H1 (cell line): ENCODE data around the gene SFXN2. TPM values are rescaled to one million over a fixed set of nuclear protein-coding genes. Genes with fewer than 3 reads are reported as not detected.

Experiments
- CTCF ChIA-PET: fragments of 300-600 bp; sonication (Branson Sonifier 250); formaldehyde crosslinking; loops from one replicate; lab custom pipeline; 2021; ENCODE audit not compliant: partially characterized antibody; lab: Charles Lee
- POLR2A ChIA-PET: fragments of 300-600 bp; sonication (Branson Sonifier 250); formaldehyde crosslinking; loops from one replicate; lab custom pipeline; 2021; ENCODE audit warnings: inconsistent platforms; ENCODE audit not compliant: partially characterized antibody; lab: Charles Lee
- DNase-seq, 2 experiments: peaks; one replicate each; pipeline versions ENCODE4 v3.0.0 to v3.0.0-alpha.2; 2010 to 2022; ENCODE audit warnings: low spot score in 2 of 2, low read depth in 1 of 2, mixed read lengths in 1 of 2
- FAIRE-seq: peaks from 2 replicates; lab custom pipeline; 2011; peaks lifted over from hg19 to GRCh38; lab: Jason Lieb, UNC
- H2AFZ ChIP-seq: 2 replicates; pipeline ENCODE4 v1.8.1; 2012; ENCODE audit warnings: low read length, inconsistent platforms
- H2AK5ac ChIP-seq: 2 replicates; pipeline ENCODE4 v1.6.1; 2013; ENCODE audit warnings: low read depth, low read length
- H2BK120ac ChIP-seq: replicated peaks from 2 replicates; pipeline ENCODE3; 2013; ENCODE audit warnings: low read depth, low read length, inconsistent platforms
- H2BK12ac ChIP-seq: 2 replicates; pipeline ENCODE4 v1.6.1; 2013; ENCODE audit warnings: low read depth, low read length
- H2BK15ac ChIP-seq: 2 replicates; pipeline ENCODE4 v1.6.1; 2013; ENCODE audit warnings: low read length
- H2BK20ac ChIP-seq: 2 replicates; pipeline ENCODE4 v1.6.1; 2013; ENCODE audit warnings: low read length
- H2BK5ac ChIP-seq: 2 replicates; pipeline ENCODE4 v1.6.1; 2013; ENCODE audit warnings: low read depth, low read length
- H3K14ac ChIP-seq: 2 replicates; pipeline ENCODE4 v1.6.1; 2013; ENCODE audit warnings: inconsistent platforms; ENCODE audit not compliant: insufficient read length
- H3K18ac ChIP-seq: 2 replicates; pipeline ENCODE4 v1.6.1; 2013; ENCODE audit warnings: low read length; ENCODE audit errors: extremely low read depth
- H3K23ac ChIP-seq: 2 replicates; pipeline ENCODE4 v1.6.1; 2013; ENCODE audit warnings: inconsistent platforms; ENCODE audit not compliant: insufficient read length
- H3K23me2 ChIP-seq: 2 replicates; pipeline ENCODE4 v1.6.1; 2013; ENCODE audit warnings: low read depth, low read length
- H3K27ac ChIP-seq: 2 replicates; pipeline ENCODE4 v1.6.1; 2011; ENCODE audit warnings: low read depth, low read length, inconsistent platforms
- H3K27me3 ChIP-seq, 4 experiments: replicated peaks in 1 of 4; 1 replicate in 1 of 4; 2 replicates in 3 of 4; pipeline versions ENCODE4 v1.6.1 to v1.8.1; 2011 to 2013; ENCODE audit warnings: low read length in 3 of 4, mild to moderate bottlenecking in 3 of 4, inconsistent platforms in 2 of 4, mixed read lengths in 2 of 4, moderate library complexity in 1 of 4; ENCODE audit not compliant: control insufficient read depth in 3 of 4, insufficient read depth in 3 of 4; ENCODE audit errors: extremely low read depth in 1 of 4
- H3K36me3 ChIP-seq, 4 experiments: 2 replicates each; pipeline versions ENCODE4 v1.6.1 to v1.8.1; 2011 to 2013; ENCODE audit warnings: mild to moderate bottlenecking in 4 of 4, low read length in 3 of 4, moderate library complexity in 2 of 4, control low read depth in 1 of 4, inconsistent platforms in 1 of 4; ENCODE audit not compliant: insufficient read depth in 4 of 4, control insufficient read depth in 2 of 4
- H3K4ac ChIP-seq: replicated peaks from 2 replicates; pipeline ENCODE3; 2013; ENCODE audit warnings: low read length, low read depth, mixed read lengths, inconsistent platforms; ENCODE audit not compliant: insufficient read length
- H3K4me1 ChIP-seq, 4 experiments: replicated peaks in 1 of 4; 1 replicate in 1 of 4; 2 replicates in 3 of 4; pipeline versions ENCODE4 v1.6.1 to v1.8.1; 2011 to 2013; ENCODE audit warnings: low read length in 3 of 4, inconsistent platforms in 2 of 4, mixed read lengths in 1 of 4; ENCODE audit not compliant: insufficient read depth in 4 of 4, control insufficient read depth in 3 of 4
- H3K4me2 ChIP-seq, 2 experiments: 2 replicates each; pipeline versions ENCODE4 v1.6.1 to v1.8.1; 2011 to 2013; ENCODE audit warnings: low read depth in 2 of 2, low read length in 2 of 2, control low read depth in 1 of 2, inconsistent platforms in 1 of 2, mild to moderate bottlenecking in 1 of 2; ENCODE audit not compliant: insufficient read depth in 1 of 2
- H3K4me3 ChIP-seq, 4 experiments: fragments of 200-600, 300-600 bp in 1 of 4; sonication (generic), shearing (Covaris generic), sonication (Bioruptor Twin) in 1 of 4; 2 replicates each; pipeline versions ENCODE4 v1.5.1 to v1.8.1; 2011 to 2016; ENCODE audit warnings: low read length in 4 of 4, low read depth in 3 of 4, control low read depth in 2 of 4, inconsistent platforms in 2 of 4, mild to moderate bottlenecking in 2 of 4, mixed read lengths in 1 of 4, moderate library complexity in 1 of 4; ENCODE audit not compliant: insufficient read depth in 2 of 4; ENCODE audit errors: extremely low read depth in 1 of 4
- H3K56ac ChIP-seq: replicated peaks from 2 replicates; pipeline ENCODE3; 2013; ENCODE audit warnings: low read depth, mild to moderate bottlenecking, mixed read lengths, low read length, inconsistent platforms; ENCODE audit not compliant: insufficient read length
- H3K79me1 ChIP-seq: 2 replicates; pipeline ENCODE4 v1.6.1; 2013; ENCODE audit warnings: low read depth, low read length, control low read depth
- H3K79me2 ChIP-seq, 2 experiments: 2 replicates each; pipeline versions ENCODE4 v1.6.1 to v1.8.1; 2012 to 2013; ENCODE audit warnings: low read length in 2 of 2, mild to moderate bottlenecking in 2 of 2, inconsistent platforms in 1 of 2; ENCODE audit not compliant: insufficient read depth in 2 of 2, control insufficient read depth in 1 of 2
- H3K9ac ChIP-seq, 4 experiments: replicated peaks in 1 of 4; 1 replicate in 1 of 4; 2 replicates in 3 of 4; pipeline versions ENCODE4 v1.6.1 to v1.8.1; 2011 to 2013; ENCODE audit warnings: low read depth in 3 of 4, low read length in 3 of 4, control low read depth in 2 of 4, mild to moderate bottlenecking in 2 of 4, moderate library complexity in 2 of 4, inconsistent platforms in 1 of 4; ENCODE audit errors: extremely low read depth in 1 of 4
- H3K9me3 ChIP-seq, 2 experiments: 2 replicates each; pipeline versions ENCODE4 v1.6.1 to v1.8.1; 2012 to 2013; ENCODE audit warnings: mild to moderate bottlenecking in 2 of 2, moderate library complexity in 2 of 2, control low read depth in 1 of 2, inconsistent platforms in 1 of 2, low read depth in 1 of 2, low read length in 1 of 2, mixed read lengths in 1 of 2; ENCODE audit not compliant: insufficient read depth in 2 of 2
- H4K20me1 ChIP-seq, 2 experiments: replicated peaks in 1 of 2; 2 replicates each; pipeline versions ENCODE3 to v1.8.1; 2011 to 2013; ENCODE audit warnings: inconsistent platforms in 2 of 2, low read length in 2 of 2, mild to moderate bottlenecking in 1 of 2; ENCODE audit not compliant: insufficient read depth in 2 of 2, control insufficient read depth in 1 of 2
- H4K5ac ChIP-seq: 2 replicates; pipeline ENCODE4 v1.6.1; 2013; ENCODE audit warnings: low read length, low read depth, mixed read lengths, inconsistent platforms; ENCODE audit not compliant: insufficient read length
- H4K8ac ChIP-seq: 2 replicates; pipeline ENCODE4 v1.8.0; 2013; ENCODE audit warnings: mild to moderate bottlenecking, moderate library complexity, low read length, inconsistent platforms; ENCODE audit not compliant: insufficient read depth; ENCODE audit errors: extremely low read depth
- H4K91ac ChIP-seq: replicated peaks from 2 replicates; pipeline ENCODE3; 2013; ENCODE audit warnings: low read length, mixed read lengths, inconsistent platforms; ENCODE audit not compliant: insufficient read length
- CBX5 ChIP-seq: fragments of 300-800, 300-1000 bp; sonication (generic); IDR thresholded peaks from 2 replicates; pipeline ENCODE4 v1.7.1; 2016; ENCODE audit warnings: antibody characterized with exemption, low read length, low read depth
- CEBPB ChIP-seq: IDR thresholded peaks from 2 replicates; pipeline ENCODE4 v1.6.1; 2012; ENCODE audit warnings: low read depth, low read length
- SIN3A ChIP-seq, 2 experiments: IDR thresholded peaks in 1 of 2; conservative IDR thresholded peaks in 1 of 2; 2 replicates each; pipeline ENCODE4 v1.6.1; 2011 to 2012; ENCODE audit warnings: low read length in 2 of 2, improper control_type of control experiment in 1 of 2, low read depth in 1 of 2, mild to moderate bottlenecking in 1 of 2
- TAF1 ChIP-seq: IDR thresholded peaks from 2 replicates; pipeline ENCODE4 v1.6.1; 2011; ENCODE audit warnings: mild to moderate bottlenecking, low read depth, low read length
- WGBS, 2 experiments: shearing (Covaris generic) in 1 of 2; methylation state at CpG; one replicate each; pipeline versions ENCODE4 v1.1.6 to v1.1.7; 2013 to 2015; ENCODE audit warnings: low lambda C conversion rate in 2 of 2, mixed read lengths in 2 of 2, inconsistent platforms in 1 of 2, low coverage in 1 of 2, missing lambda C conversion rate in 1 of 2; ENCODE audit not compliant: insufficient replicate concordance in 2 of 2, insufficient coverage in 1 of 2, insufficient read length in 1 of 2; ENCODE audit errors: extremely low coverage in 1 of 2, missing lambda C conversion rate in 1 of 2; 5-methylcytosine and 5-hydroxymethylcytosine counted together
- polyA plus RNA-seq, 7 experiments: library from polyadenylated mRNA; depleted of rRNA in 3 of 7; stranded (reverse) in 5 of 7; unstranded in 2 of 7; fragments of >200 nt in 5 of 7; fragments of 200-250 nt in 2 of 7; gene quantifications; 1 replicate in 5 of 7; 2 replicates in 1 of 7; 4 replicates in 1 of 7; pipeline versions ENCODE4 v1.2.1 to v1.2.3, GENCODE V29; 2011 to 2013; ENCODE audit warnings: missing spikeins in 2 of 7, mixed read lengths in 2 of 7
- total RNA-seq: library from RNA; stranded (reverse); fragmentation: NEBNext Ultra II Directional; extraction: Animal tissue kit (Norgen Biotek cat#: 25700); gene quantifications from 2 replicates; pipeline ENCODE4 v1.2.1, GENCODE V29; 2021

Gene SFXN2
- total and polyA plus RNA-seq, 2 of the 8 experiments (the other 6 are each of a cell fraction or from before 2014, with no cell fraction given), result 20.5 to 23.5 TPM

GRCh38 chr10:102770108-102770482, 55.7 kb downstream of the SFXN2 start:
- no peak overlapping the region for H3K27ac ChIP-seq
- no peak for FAIRE-seq
- H2BK5ac ChIP-seq, result no peak overlapping the region
- 91% methylated on average over 3 of the region's 3 CpGs; no CpG with 5 or more reads in 1 of the 2 experiments for WGBS, 2 experiments
- H4K20me1 ChIP-seq, result no peaks in the 10 kb centered on the region
- no peak for DNase-seq
- H3K56ac ChIP-seq, result no peak overlapping the region
- H3K4me2 ChIP-seq, result no peak overlapping the region
- no peak overlapping the region for H4K5ac ChIP-seq
- no peak overlapping the region for H2AK5ac ChIP-seq
- H2BK12ac ChIP-seq, result no peak overlapping the region
- H3K79me2 ChIP-seq, result no peaks in the 10 kb centered on the region
- H3K79me1 ChIP-seq, result peaks cover 3% of the 10 kb centered on the region
- no peaks in the 10 kb centered on the region for H3K36me3 ChIP-seq
- no peaks in the 10 kb centered on the region; a peak in 1 of 7 replicates for H3K27me3 ChIP-seq
- ChIA-PET CTCF (interaction anchor here (2.2 kb wide), 1 partner anchor 9 kb away, joined by 10 read pairs; no protein-coding TSS in a partner anchor), POLR2A (interaction anchor here (1.1 kb wide), 1 partner anchor 91 kb away, joined by 3 read pairs; no protein-coding TSS in a partner anchor)
- H4K91ac ChIP-seq, result no peak overlapping the region
- H3K9me3 ChIP-seq, result no peaks in the 10 kb centered on the region
- H3K4ac ChIP-seq, result no peak overlapping the region
- H2AFZ ChIP-seq, result no peak overlapping the region
- no peak overlapping the region for H3K9ac ChIP-seq
- no peak overlapping the region for H3K14ac ChIP-seq
- no peak overlapping the region for H2BK20ac ChIP-seq
- no peaks in the 10 kb centered on the region for H3K23me2 ChIP-seq
- no peak overlapping the region for H2BK120ac ChIP-seq
- H3K23ac ChIP-seq, result no peak overlapping the region
- H3K18ac ChIP-seq, result no peak overlapping the region
- no peak for TF ChIP-seq CEBPB
- no peak for TF ChIP-seq SIN3A (conservative IDR thresholded peaks at IDR 0.05 in 1 of 2, IDR thresholded peaks at IDR 0.05 in 1 of 2; ENCODE audit: low read depth in 1 of 2, low read length in 2 of 2)
- no peak for TF ChIP-seq TAF1
- TF ChIP-seq CBX5, result no peak
- H2BK15ac ChIP-seq, result no peak overlapping the region
- H4K8ac ChIP-seq, result no peak overlapping the region
- no peak overlapping the region for H3K4me3 ChIP-seq
- H3K4me1 ChIP-seq, result peaks cover 0 to 1% (median 0%) of the 10 kb centered on the region in 4 experiments; a peak in 1 of 7 replicates
